Measurements from ENCODE around the gene PCID2. TPM values are rescaled to one million over a fixed set of nuclear protein-coding genes. Genes with fewer than 3 reads are reported as not detected.

PCID2 gene
- polyA plus RNA-seq, 5 donors: 54.3 to 85.0 (median 78.0) TPM

- DNase-seq: no peak
Measured at GRCh38 chr13:113220877-113221276, 12.4 kb upstream of the PCID2 start.

DNA sequence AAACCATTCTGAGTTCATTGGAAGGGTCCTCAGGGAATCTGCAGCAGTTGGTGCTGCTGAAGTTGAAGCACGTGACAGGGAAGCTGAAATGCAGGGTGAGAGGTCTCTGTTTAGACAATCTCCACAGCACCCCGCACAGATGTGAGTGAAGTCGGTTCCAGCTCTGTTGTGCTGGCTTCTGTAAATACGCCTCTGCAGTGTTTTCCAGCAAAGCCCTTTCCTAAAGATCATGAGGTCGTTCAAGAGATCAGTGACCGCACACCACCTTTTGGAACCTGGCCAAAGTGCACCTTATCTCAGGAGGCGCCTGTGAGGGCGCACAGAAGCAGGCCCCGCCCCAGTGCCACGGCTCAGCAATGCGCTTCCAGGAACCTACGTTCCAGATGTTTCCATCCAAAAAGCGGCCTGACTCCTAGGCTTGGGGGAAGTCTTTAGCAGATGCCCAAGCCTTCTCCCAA, 11.7 kb upstream of the PCID2 start:
- DNase-seq: no peak

DNA sequence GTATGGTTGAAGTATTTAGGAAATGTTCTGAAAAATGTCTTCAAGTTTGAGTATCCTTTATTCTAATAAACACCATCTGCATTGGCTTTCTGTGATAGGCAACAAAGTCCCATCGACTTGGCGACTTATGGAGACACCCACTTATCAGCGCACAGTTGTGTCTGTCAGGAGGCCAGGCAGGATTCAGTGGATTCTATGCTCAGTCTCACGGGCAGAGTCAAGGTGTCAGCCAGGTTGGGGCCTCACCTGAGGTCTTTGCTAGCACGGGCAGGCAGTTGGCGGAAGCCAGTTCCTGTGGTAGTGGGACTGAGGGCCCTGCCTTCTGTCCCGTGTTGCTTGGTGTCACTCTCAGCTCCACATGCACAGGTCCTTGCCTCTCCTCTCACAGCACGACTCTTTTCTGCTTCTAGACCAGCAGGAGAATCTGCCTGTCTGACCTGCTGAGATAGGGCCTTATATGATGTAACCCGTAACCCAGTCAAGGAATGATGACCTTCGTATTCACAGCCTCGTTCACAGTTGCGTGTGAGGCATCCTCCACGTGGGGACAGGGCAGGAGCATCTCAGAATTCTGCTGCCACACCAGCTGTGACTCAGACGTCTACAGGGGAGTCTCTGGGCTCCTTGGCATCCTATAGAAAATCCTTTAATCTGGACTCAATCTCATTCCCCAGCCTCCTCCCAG, 10.9 kb upstream of the PCID2 start:
- no peak for DNase-seq

DNA sequence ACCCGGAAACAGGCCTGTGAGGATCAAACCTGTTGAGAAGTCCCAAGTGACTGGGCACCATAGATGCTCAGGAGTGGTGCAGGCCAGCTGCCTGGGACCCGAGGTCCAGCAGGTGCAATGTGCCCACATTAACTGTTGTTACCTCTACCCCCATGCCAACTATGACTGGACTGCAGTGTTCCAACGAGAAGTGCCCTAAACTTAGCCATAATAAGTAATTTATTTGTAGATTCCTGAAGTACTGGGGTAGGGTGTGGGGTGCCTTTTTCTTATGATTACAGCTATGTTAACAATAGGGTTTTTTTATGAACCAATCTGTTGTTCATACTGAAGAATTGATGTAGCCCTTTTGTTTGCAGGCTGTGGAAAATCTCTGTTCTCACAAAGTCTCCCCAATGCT, 10.1 kb upstream of the PCID2 start:
- DNase-seq: no peak

GRCh38 chr13:113216254-113217048, 8.0 kb upstream of the PCID2 start:
- DNase-seq: peak; percentile 61 to 69

GRCh38 chr13:113211774-113212173, 3.3 kb upstream of the PCID2 start:
- DNase-seq: no peak

DNA sequence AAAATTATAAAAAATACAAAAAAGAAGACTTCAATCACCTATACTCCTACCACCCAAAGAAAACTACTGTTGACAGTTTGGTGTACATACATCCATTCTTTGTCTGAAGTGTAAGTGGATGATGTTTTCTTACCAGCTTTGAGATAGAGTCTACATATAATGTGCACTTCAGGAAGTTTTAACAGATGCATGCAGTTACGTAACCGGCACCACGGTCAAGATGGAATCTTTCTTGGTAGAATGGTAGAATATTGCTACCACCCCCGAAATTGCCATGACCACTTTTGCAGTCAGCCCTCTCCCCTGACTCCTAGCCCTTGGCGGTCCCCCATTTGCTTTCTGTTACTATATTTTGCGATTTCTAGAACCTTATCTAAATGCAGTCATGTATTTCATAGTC, 2.4 kb upstream of the PCID2 start:
- DNase-seq: no peak

GRCh38 chr13:113209759-113210421, 1.4 kb upstream of the PCID2 start:
- peak; percentile 39 to 41 for DNase-seq

- peak in 1 of 2 donors; percentile 65 for DNase-seq
Measured at GRCh38 chr13:113209336-113209758, 878 bp upstream of the PCID2 start, which contains the start of gene CUL4A. Gene CUL4A (plus strand): TSS chr13:113209613. CDS start chr13:113209628, 15 bp downstream.

DNA sequence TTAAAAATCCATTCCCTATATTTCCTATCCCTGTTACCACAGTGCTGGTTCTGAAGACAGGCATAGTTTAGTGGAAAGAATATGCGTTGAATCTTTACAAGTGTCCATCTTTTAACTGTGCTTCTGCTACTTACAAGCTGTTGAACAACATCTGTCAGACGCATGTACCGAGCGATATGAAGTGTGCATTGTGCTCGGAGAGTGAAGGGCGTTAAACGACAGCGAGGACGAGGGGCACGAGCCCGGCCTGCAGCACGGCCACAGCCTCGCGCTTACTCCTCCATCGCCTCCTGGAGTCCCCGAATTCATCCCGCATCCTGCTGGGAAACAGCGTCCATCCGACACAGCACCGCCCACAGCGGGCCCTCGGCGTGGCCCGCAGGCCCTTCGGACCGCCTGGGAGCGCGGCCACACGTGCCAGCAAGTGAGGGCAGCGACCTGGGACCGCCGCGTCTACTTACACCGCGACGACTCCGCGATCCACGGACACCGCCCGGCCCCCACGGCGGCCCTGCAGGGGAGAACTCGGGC, 514 bp downstream of the PCID2 start:
- DNase-seq: no peak

DNA sequence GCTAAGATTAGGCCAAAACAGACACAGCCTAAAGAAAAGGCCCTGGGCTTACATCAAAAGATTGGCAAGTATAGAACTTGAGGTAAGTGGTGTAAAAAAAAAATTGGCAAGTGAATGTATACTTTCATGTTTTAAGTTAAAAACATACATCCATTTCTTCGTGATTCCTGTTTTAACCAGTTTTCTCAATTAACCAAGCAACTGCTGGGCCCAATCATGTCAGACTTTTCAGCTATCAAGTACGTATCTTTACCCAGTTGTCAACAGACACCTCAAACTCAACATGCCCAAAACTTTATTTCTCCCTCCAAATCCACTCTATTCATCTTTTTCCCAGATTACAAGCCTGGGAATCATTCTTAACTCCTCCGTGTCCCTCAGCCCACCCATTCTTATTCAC, 1.0 kb downstream of the PCID2 start:
- no peak for DNase-seq

GRCh38 chr13:113205428-113205931, 3.0 kb downstream of the PCID2 start:
- DNase-seq: no peak

DNA sequence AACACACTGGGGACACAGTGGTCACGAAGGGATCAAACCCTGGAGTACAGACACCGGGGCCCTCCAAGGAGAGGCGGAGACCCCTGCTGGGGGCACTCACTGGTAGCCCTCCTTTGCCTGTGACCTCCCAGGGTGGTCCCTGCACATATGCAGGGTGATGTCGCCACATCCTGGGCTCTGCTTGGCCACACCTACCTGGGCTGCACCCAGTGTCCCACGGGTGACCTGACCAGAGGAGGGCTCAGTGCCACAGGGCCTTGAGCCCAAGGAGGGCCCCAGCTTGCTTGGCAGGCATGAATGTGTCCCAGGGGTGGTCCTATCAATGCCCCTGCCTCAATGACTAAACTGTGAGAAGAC, 4.1 kb downstream of the PCID2 start:
- no peak for DNase-seq

GRCh38 chr13:113203507-113204377, 4.7 kb downstream of the PCID2 start:
- DNase-seq: no peak

- DNase-seq: no peak
Measured at GRCh38 chr13:113202912-113203311, 5.6 kb downstream of the PCID2 start.

DNA sequence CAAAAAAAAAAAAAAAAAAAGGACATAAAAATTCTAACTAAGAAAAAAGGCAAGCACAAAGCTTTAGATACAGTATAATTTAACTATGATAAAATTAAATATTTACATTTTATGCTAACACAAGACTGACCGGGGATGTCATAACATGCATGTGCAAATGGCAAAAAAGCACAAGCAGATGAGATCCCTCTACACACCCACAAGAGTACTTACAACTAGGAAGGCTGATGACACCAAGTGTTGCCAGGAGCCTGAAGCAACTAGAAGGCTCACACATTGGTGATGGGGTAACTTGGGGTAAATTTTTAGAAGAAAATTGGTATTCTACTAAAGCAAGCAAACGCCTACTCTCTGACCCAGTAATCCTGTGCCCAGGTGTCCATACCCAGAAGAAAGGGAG, 6.7 kb downstream of the PCID2 start:
- no peak for DNase-seq

GRCh38 chr13:113196970-113197737, 11.3 kb downstream of the PCID2 start:
- no peak for DNase-seq

DNA sequence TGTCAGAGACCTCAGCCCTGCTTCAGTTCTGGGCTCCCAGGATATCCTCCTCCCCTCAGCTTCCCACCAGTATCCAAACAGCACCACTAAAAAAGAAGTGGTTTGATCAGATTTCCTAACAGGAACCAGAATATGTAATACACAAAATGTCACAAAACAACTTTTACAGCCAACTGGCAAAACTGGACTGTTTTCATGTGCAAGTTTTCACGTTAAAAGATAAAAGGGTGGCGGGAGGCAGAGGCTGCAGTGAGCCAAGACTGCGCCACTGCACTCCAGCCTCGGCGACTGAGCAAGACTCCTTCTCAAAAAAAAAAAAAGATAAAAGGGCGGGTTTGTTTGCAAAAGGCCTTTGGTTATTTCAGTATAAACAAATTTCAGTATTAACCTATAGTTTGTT, 13.1 kb downstream of the PCID2 start:
- DNase-seq: no peak

DNA sequence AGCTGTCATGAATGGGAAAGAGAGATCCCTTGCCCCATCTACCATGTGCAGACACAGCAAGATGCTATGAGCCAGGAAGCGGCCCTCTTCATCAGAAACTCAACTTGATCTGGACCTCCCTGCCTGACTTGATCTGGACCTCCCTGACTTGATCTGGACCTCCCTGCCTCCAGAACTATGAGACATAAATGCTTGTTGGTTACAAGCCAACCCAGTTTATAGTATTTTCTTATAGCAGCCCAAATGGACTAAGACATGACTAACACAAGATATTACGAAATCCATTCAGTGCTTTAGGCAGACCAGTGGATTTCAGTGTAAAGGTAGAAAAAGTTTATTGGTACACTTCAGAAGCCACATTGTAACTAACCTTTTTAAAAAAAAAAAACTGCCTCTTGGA, 15.6 kb downstream of the PCID2 start:
- no peak for DNase-seq

DNA sequence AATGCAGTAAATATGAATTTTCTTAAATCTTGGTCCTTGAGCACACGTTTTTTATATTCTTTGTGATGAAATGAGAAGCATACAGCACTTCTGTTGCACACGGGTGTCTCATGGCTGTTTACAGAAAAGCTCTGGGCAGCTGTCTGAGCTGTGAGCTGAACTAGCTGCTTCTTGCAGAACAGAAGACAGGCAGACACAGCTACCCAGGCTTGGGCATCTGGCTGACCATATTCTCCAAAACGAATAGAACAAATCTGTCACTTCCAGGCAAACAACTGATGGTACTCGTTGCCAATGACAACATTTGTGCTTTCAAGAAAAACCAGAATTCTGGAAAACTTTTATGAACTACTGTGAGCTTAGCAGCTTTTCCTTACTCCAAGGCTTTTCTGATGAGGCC, 16.2 kb downstream of the PCID2 start:
- no peak for DNase-seq

All from right lung (tissue), 5 donors.